ENCODE results near the gene MACROD2. TPM values are rescaled to one million over a fixed set of nuclear protein-coding genes. Genes with fewer than 3 reads are reported as not detected.

The MACROD2 gene
- total RNA-seq, 1 donor from 2014 or later = 2.5 TPM

DNA sequence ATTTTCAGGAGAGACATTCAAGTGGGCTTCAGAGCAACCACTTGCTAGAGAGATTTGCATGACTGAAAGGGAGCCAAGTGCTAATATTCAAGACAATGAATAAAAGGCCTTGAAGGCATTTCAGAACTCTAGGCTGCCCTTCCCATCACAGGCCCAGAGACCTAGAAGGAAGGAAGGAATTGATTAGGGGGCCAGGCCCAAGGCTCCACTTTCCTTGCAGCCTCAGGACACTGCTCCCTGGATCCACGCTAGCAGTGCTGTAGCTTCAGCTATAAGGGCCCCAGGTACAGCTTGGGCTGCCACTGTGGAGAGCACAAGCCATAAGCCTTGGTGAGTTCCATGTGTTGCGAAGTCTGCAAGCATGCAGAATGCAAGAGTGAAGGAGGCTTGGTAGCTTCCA lies 1074.0 kb downstream of the MACROD2 start:
- Mint-ChIP-seq H3K4me3 (ENCODE audit: unreplicated experiment) (no peak overlapping the region), H3K36me3 (ENCODE audit: unreplicated experiment) (no peaks in the 10 kb centered on the region), H3K27me3 (ENCODE audit: unreplicated experiment) (no peaks in the 10 kb centered on the region), H3K27ac (ENCODE audit: unreplicated experiment) (no peak overlapping the region), H3K4me1 (ENCODE audit: unreplicated experiment) (no peaks in the 10 kb centered on the region), H3K9me3 (ENCODE audit: unreplicated experiment) (peaks cover 7% of the 10 kb centered on the region)
- DNase-seq (ENCODE audit: extremely low spot score, unreplicated experiment) = no peak
- TF ChIP-seq, protein P1, sequence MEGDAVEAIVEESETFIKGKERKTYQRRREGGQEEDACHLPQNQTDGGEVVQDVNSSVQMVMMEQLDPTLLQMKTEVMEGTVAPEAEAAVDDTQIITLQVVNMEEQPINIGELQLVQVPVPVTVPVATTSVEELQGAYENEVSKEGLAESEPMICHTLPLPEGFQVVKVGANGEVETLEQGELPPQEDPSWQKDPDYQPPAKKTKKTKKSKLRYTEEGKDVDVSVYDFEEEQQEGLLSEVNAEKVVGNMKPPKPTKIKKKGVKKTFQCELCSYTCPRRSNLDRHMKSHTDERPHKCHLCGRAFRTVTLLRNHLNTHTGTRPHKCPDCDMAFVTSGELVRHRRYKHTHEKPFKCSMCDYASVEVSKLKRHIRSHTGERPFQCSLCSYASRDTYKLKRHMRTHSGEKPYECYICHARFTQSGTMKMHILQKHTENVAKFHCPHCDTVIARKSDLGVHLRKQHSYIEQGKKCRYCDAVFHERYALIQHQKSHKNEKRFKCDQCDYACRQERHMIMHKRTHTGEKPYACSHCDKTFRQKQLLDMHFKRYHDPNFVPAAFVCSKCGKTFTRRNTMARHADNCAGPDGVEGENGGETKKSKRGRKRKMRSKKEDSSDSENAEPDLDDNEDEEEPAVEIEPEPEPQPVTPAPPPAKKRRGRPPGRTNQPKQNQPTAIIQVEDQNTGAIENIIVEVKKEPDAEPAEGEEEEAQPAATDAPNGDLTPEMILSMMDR (IDR thresholded peaks at IDR 0.05) = no peak

DNA sequence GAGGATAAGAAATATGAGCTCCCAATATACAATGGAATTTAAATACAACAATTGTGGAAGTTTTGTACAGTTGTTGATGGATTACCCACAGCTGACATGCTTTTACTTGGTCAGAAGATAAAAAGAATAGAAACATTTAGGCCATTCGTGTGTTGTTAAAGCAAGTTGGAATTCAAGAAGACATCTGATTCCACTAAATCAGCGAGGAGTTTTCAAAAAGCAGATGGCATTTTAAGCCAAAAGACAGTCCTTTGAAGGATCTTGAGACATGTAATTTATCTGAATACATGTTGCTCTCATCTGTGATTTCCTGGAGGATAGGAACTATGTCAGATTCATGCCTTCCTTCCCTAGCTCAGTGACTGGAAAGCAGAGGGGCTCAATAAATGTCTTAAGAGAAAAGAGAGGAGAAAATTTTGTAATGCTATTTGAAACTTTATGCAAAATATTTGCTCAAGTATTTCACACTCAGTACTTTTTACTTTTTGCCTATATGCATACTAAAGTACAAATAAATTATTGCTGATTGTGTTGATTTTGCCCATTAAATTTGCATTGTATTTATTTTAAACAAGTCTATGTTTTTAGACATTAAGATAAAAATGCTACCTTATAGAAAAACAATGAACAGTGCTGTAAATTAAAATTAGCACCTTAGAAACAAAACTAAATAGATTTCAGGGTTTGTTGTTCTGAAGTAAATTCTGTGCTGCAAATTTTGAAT lies 1075.9 kb downstream of the MACROD2 start:
- no peak overlapping the region for H3K4me3 Mint-ChIP-seq (ENCODE audit: unreplicated experiment)
- peaks cover 11% of the 10 kb centered on the region for H3K9me3 Mint-ChIP-seq (ENCODE audit: unreplicated experiment)
- TF ChIP-seq, protein P1 (IDR thresholded peaks at IDR 0.05) = no peak
- no peak for DNase-seq (ENCODE audit: extremely low spot score, unreplicated experiment)
- H3K27ac Mint-ChIP-seq (ENCODE audit: unreplicated experiment) = no peak overlapping the region
- no peaks in the 10 kb centered on the region for H3K27me3 Mint-ChIP-seq (ENCODE audit: unreplicated experiment)
- H3K36me3 Mint-ChIP-seq (ENCODE audit: unreplicated experiment) = no peaks in the 10 kb centered on the region
- no peaks in the 10 kb centered on the region for H3K4me1 Mint-ChIP-seq (ENCODE audit: unreplicated experiment)

DNA sequence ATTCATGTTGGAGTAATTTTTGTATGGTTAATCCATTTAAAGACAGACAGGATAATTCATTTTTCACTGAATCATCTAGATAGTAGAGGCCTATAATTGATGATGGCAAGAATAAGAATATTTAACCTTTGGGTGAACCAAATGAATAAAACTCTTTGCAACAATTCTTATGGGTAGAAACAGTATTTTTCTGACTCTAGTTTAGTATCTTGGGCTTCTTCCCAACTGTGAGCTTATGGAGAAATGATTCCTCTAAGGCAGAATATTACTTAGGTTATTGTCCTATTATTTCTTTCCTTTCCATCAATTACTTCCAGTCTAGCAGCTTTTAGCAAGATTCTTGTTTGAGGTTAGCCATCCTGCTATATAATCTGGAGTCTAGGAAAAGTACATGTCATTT lies 1077.0 kb downstream of the MACROD2 start:
- H3K9me3 Mint-ChIP-seq (ENCODE audit: unreplicated experiment) = peaks cover 11% of the 10 kb centered on the region
- H3K27me3 Mint-ChIP-seq (ENCODE audit: unreplicated experiment) = peaks cover 2% of the 10 kb centered on the region
- DNase-seq (ENCODE audit: extremely low spot score, unreplicated experiment) = no peak
- no peaks in the 10 kb centered on the region for H3K36me3 Mint-ChIP-seq (ENCODE audit: unreplicated experiment)
- no peak overlapping the region for H3K4me3 Mint-ChIP-seq (ENCODE audit: unreplicated experiment)
- no peak overlapping the region for H3K27ac Mint-ChIP-seq (ENCODE audit: unreplicated experiment)
- no peaks in the 10 kb centered on the region for H3K4me1 Mint-ChIP-seq (ENCODE audit: unreplicated experiment)
- TF ChIP-seq, protein P1 (IDR thresholded peaks at IDR 0.05) = no peak

DNA sequence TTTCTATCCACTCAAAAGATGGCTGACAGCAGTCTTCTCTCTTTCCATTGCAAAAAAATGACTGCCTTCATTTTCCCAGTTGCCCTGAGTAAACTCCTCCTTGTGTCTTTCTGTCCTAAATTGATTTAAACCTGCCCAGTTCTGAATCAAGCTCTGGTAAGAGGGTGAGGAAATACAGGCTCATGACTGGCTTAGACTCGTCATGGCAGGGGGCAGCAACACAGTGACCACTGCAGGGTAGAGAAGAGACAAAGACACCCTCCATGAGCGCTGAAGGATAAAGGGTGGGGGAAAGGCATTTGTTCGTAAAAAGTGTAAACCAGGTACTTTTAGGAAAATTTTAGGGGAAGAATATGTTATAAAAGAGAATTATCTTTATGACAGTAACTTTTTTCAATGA lies 1080.3 kb downstream of the MACROD2 start:
- TF ChIP-seq, protein P1 (IDR thresholded peaks at IDR 0.05) = no peak
- H3K27me3 Mint-ChIP-seq (ENCODE audit: unreplicated experiment) = peaks cover 2% of the 10 kb centered on the region

DNA sequence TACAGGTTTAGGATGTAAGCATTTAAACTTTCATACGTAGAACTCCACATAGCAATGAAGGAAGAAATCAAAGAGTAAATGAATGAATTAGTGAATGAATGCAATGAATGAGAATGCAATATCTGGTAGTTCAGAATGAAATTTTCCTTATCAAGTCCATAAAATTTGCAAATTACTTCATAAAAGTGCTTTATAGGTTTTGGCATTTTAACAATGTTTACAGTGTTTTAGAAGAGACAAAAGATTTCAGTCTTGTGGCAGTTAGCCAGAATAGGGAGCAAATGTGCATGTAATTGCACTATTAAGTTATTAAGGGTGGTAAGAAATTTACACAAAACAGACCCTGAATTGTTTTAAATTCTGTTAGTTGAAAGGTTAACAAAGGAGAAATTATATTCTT lies 1081.5 kb downstream of the MACROD2 start:
- Mint-ChIP-seq H3K27ac (ENCODE audit: unreplicated experiment) (no peak overlapping the region), H3K9me3 (ENCODE audit: unreplicated experiment) (peaks cover 3% of the 10 kb centered on the region), H3K4me1 (ENCODE audit: unreplicated experiment) (no peaks in the 10 kb centered on the region), H3K36me3 (ENCODE audit: unreplicated experiment) (no peaks in the 10 kb centered on the region), H3K27me3 (ENCODE audit: unreplicated experiment) (peaks cover 2% of the 10 kb centered on the region), H3K4me3 (ENCODE audit: unreplicated experiment) (no peak overlapping the region)
- DNase-seq (ENCODE audit: extremely low spot score, unreplicated experiment) = no peak
- TF ChIP-seq, protein P1 (IDR thresholded peaks at IDR 0.05) = no peak

More for the DNA sequence above, 1080.3 kb downstream of the MACROD2 start:
- H3K27ac Mint-ChIP-seq (ENCODE audit: unreplicated experiment) = no peak overlapping the region
- H3K9me3 Mint-ChIP-seq (ENCODE audit: unreplicated experiment) = peaks cover 3% of the 10 kb centered on the region
- no peaks in the 10 kb centered on the region for H3K36me3 Mint-ChIP-seq (ENCODE audit: unreplicated experiment)
- no peaks in the 10 kb centered on the region for H3K4me1 Mint-ChIP-seq (ENCODE audit: unreplicated experiment)
- H3K4me3 Mint-ChIP-seq (ENCODE audit: unreplicated experiment) = no peak overlapping the region
- no peak for DNase-seq (ENCODE audit: extremely low spot score, unreplicated experiment)

Measured in osteocyte (in vitro differentiated cells).